ENCODE data around the gene SYT9. TPM values are rescaled to one million over a fixed set of nuclear protein-coding genes. Genes with fewer than 3 reads are reported as not detected.

SYT9 gene
- total and polyA plus RNA-seq, 2 of the 4 experiments (the other 2 are of a cell fraction): not detected

DNA sequence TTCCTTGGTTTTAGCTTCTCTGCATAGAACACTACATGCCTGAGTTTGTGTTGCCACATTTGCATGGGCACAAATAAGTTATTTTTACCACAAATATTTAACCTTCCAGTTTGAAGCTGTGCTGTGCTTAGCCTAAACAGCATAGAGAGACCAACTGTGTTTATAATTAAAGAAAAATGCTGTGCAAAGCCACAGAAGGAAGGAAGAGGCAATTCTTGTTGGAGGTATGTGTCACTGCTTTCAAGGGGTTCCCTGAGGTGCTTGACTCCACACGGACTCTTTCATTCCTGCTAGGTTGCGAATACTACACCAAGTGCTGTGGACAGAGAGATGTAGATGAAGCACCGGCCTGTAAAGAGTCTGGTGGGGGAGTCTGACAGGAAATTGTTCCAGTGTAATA is 186.0 kb downstream of the SYT9 start:
- H3K79me1 ChIP-seq (ENCODE audit: low read depth in 1 of 2, low read length in 2 of 2): no peaks in the 10 kb centered on the region
- no peak for DNase-seq
- WGBS, 2 experiments (ENCODE audit: extremely low coverage in 2 of 2, insufficient read length in 1 of 2): 40% methylated on average over 1 of the region's 3 CpGs; no CpG with 5 or more reads in 1 of the 2 experiments
- no peak overlapping the region for H3K23ac ChIP-seq (ENCODE audit: low read depth, low read length)
- H3K9me1 ChIP-seq (ENCODE audit: insufficient read depth, low read length): no peaks in the 10 kb centered on the region
- CTCF ChIA-PET: no interaction called here
- no peak overlapping the region for H3K4me3 ChIP-seq (ENCODE audit: insufficient read depth, low read depth, low read length)
- no peaks in the 10 kb centered on the region for H3K4me1 ChIP-seq (ENCODE audit: control insufficient read depth, insufficient read depth, low read length)
- no peak overlapping the region for H2BK20ac ChIP-seq (ENCODE audit: low read depth, low read length)
- no peak overlapping the region for H4K91ac ChIP-seq (ENCODE audit: insufficient read depth, low read depth, low read length)
- H2AK9ac ChIP-seq (replicated peaks; ENCODE audit: low read depth, low read length, poor library complexity): no peak overlapping the region
- dilution Hi-C loops (cut with HindIII; ENCODE audit: low sequenced_read_pairs, unreplicated experiment): no loop called here
- no peaks in the 10 kb centered on the region for H3K9me3 ChIP-seq (ENCODE audit: control insufficient read depth, insufficient read depth, low read length)
- no peak overlapping the region for H2BK5ac ChIP-seq (ENCODE audit: low read depth, low read length, poor library complexity, severe bottlenecking)
- no peaks in the 10 kb centered on the region for H3K27me3 ChIP-seq (ENCODE audit: control insufficient read depth, insufficient read depth, low read length)
- no peaks in the 10 kb centered on the region for H4K20me1 ChIP-seq (ENCODE audit: insufficient read depth, low read length)
- no TSS peak for BruUV-seq (replicated peaks)
- H4K8ac ChIP-seq (ENCODE audit: low read depth in 2 of 2, low read length in 2 of 2): no peak overlapping the region
- H4K5ac ChIP-seq (ENCODE audit: low read depth, low read length): no peak overlapping the region
- no peak for ATAC-seq (ENCODE audit: low read depth)
- POLR2A ChIA-PET (ENCODE audit: unreplicated experiment): no interaction called here
- no peak overlapping the region for H2BK120ac ChIP-seq (ENCODE audit: low read depth, low read length)
- H3K4me2 ChIP-seq (ENCODE audit: low read depth, low read length): no peak overlapping the region
- H3K56ac ChIP-seq (ENCODE audit: extremely low read depth, insufficient read depth, low read length): no peak overlapping the region
- no peaks in the 10 kb centered on the region for H3K36me3 ChIP-seq (ENCODE audit: control insufficient read depth, insufficient read depth, low read length)
- H2AK5ac ChIP-seq (ENCODE audit: low read depth, low read length): no peak overlapping the region
- H2BK15ac ChIP-seq (ENCODE audit: low read depth, low read length): no peak overlapping the region
- TF ChIP-seq FOS (IDR thresholded peaks at IDR 0.05; ENCODE audit: low read depth, low read length) (no peak), MAFK (IDR thresholded peaks at IDR 0.05; ENCODE audit: low read depth, low read length) (no peak), ELK1 (IDR thresholded peaks at IDR 0.05; ENCODE audit: borderline replicate concordance, low read depth, low read length) (no peak), CTCF (conservative IDR thresholded peaks at IDR 0.05; ENCODE audit: low read depth, low read length) (no peak), RFX5 (IDR thresholded peaks at IDR 0.05; ENCODE audit: low read depth, low read length) (no peak), USF2 (IDR thresholded peaks at IDR 0.05; ENCODE audit: low read depth, low read length) (no peak), POLR2A (IDR thresholded peaks at IDR 0.05; ENCODE audit: low read depth, low read length) (no peak), MXI1 (IDR thresholded peaks at IDR 0.05; ENCODE audit: borderline replicate concordance, low read depth, low read length) (no peak), MAZ (IDR thresholded peaks at IDR 0.05; ENCODE audit: borderline replicate concordance, low read depth, low read length) (no peak), SMC3 (IDR thresholded peaks at IDR 0.05; ENCODE audit: low read depth, low read length) (no peak), BHLHE40 (IDR thresholded peaks at IDR 0.05; ENCODE audit: low read depth, low read length) (no peak), CHD1 (IDR thresholded peaks at IDR 0.05; ENCODE audit: low read depth, low read length) (no peak), CEBPB (IDR thresholded peaks at IDR 0.05; ENCODE audit: low read depth, low read length) (no peak), RAD21 (IDR thresholded peaks at IDR 0.05; ENCODE audit: low read length) (no peak), NFE2L2 (IDR thresholded peaks at IDR 0.05; ENCODE audit: low read depth, low read length) (no peak)
- H3K18ac ChIP-seq (ENCODE audit: low read depth, low read length): no peak overlapping the region
- H3K9ac ChIP-seq (ENCODE audit: low read depth, low read length): no peak overlapping the region
- H3K14ac ChIP-seq (replicated peaks; ENCODE audit: low read depth, low read length): no peak overlapping the region
- no peak overlapping the region for H3K4ac ChIP-seq (ENCODE audit: low read depth, low read length)
- in situ Hi-C loops (cut with MboI; ENCODE audit: low sequenced_read_pairs): loop anchor here (25.0 kb wide), 1 partner anchor 625 kb away; no protein-coding TSS in a partner anchor
- H2AFZ ChIP-seq (replicated peaks; ENCODE audit: low read length, poor library complexity): no peak overlapping the region
- intact Hi-C loops (cut with micrococcal nuclease): no loop called here
- H3K27ac ChIP-seq (ENCODE audit: insufficient read depth, low read length): no peak overlapping the region
